Measurements from ENCODE around the gene ATP9B.

Gene ATP9B

GRCh38 chr18:79156327-79156726 lies 87.1 kb downstream of the ATP9B start:
- no peak for TF ChIP-seq RARB (CRISPR knock-in tag; IDR thresholded peaks at IDR 0.05)
- TF ChIP-seq GLIS3 (CRISPR knock-in tag; IDR thresholded peaks at IDR 0.05): no peak
- TF ChIP-seq ESRRG (CRISPR knock-in tag; IDR thresholded peaks at IDR 0.05): no peak
- no peak for TF ChIP-seq PPARA (CRISPR knock-in tag; IDR thresholded peaks at IDR 0.05; ENCODE audit: borderline replicate concordance)
- no peak for TF ChIP-seq TOX (CRISPR knock-in tag; IDR thresholded peaks at IDR 0.05; ENCODE audit: borderline replicate concordance)
- no peak for TF ChIP-seq ZNF565 (CRISPR knock-in tag; conservative IDR thresholded peaks at IDR 0.05; ENCODE audit: low read depth)
- TF ChIP-seq ZNF8 (CRISPR knock-in tag; IDR thresholded peaks at IDR 0.05): no peak
- TF ChIP-seq ZFP3 (CRISPR knock-in tag; IDR thresholded peaks at IDR 0.05): no peak
- TF ChIP-seq CSRNP3 (CRISPR knock-in tag; IDR thresholded peaks at IDR 0.05): no peak
- no peak for TF ChIP-seq CREB5 (CRISPR knock-in tag; IDR thresholded peaks at IDR 0.05; ENCODE audit: low read depth)
- no peak for TF ChIP-seq TSHZ2 (CRISPR knock-in tag; IDR thresholded peaks at IDR 0.05)
- TF ChIP-seq SNAI2 (CRISPR knock-in tag; IDR thresholded peaks at IDR 0.05): no peak
- no peak for TF ChIP-seq CSDC2 (CRISPR knock-in tag; IDR thresholded peaks at IDR 0.05)
- TF ChIP-seq ISL1 (CRISPR knock-in tag; IDR thresholded peaks at IDR 0.05): no peak
- no peak for TF ChIP-seq ZFP30 (CRISPR knock-in tag; IDR thresholded peaks at IDR 0.05)
- no peak for TF ChIP-seq ZC3H10 (CRISPR knock-in tag; IDR thresholded peaks at IDR 0.05)
- no peak for TF ChIP-seq BACH2 (CRISPR knock-in tag; IDR thresholded peaks at IDR 0.05; ENCODE audit: borderline replicate concordance)
- ATAC-seq: no peak

DNA sequence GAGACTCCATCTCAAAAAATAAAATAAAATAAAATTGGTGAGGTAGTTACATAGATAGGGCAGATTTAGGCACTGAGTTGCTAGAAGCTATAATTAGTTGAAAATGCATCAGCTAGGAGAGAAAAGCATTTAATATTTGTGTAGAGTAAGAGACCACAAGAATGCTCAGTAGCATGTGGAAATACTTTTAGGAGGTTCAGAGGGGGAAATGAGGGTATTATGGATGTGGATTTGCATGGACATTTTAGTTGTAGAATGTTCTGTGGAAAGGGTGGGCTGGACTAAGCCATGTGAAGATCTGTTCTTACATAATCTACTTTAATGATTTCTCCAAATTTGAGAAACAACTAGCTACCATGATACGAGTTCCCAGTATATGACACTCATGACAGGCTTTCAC lies 95.5 kb downstream of the ATP9B start:
- no peak for TF ChIP-seq SNAI2 (CRISPR knock-in tag; IDR thresholded peaks at IDR 0.05)
- no peak for TF ChIP-seq TCF4 (CRISPR knock-in tag; IDR thresholded peaks at IDR 0.05; ENCODE audit: borderline replicate concordance)
- no peak for ATAC-seq

DNA sequence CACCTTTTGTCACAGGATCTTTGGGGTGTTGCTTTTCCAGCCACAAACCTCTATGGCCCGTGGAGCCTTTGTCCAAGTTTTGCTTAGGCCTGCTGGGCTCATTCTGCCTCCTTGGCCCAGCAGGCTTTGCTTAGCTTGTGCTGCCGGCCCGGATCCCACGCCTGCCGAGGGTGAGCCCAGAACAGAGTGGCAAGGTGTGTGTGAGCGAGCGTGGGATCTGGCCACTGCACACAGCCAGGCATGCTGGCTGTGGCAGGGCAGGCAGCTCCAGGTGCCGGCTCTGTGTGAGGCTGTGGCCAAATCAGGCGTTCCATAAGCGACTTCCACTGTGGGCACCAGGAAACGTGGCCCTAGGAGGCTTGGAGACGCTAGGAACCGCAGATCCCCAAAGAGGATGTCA lies 97.5 kb downstream of the ATP9B start:
- ATAC-seq: no peak
- TF ChIP-seq ISL1 (CRISPR knock-in tag; IDR thresholded peaks at IDR 0.05) (no peak), SNAI2 (CRISPR knock-in tag; IDR thresholded peaks at IDR 0.05) (no peak), RARB (CRISPR knock-in tag; IDR thresholded peaks at IDR 0.05) (no peak), CSRNP3 (CRISPR knock-in tag; IDR thresholded peaks at IDR 0.05) (no peak), TSHZ2 (CRISPR knock-in tag; IDR thresholded peaks at IDR 0.05) (no peak), OSR1 (CRISPR knock-in tag; IDR thresholded peaks at IDR 0.05) (no peak), CREB5 (CRISPR knock-in tag; IDR thresholded peaks at IDR 0.05; ENCODE audit: low read depth) (no peak)
- TF ChIP-seq, protein P1, sequence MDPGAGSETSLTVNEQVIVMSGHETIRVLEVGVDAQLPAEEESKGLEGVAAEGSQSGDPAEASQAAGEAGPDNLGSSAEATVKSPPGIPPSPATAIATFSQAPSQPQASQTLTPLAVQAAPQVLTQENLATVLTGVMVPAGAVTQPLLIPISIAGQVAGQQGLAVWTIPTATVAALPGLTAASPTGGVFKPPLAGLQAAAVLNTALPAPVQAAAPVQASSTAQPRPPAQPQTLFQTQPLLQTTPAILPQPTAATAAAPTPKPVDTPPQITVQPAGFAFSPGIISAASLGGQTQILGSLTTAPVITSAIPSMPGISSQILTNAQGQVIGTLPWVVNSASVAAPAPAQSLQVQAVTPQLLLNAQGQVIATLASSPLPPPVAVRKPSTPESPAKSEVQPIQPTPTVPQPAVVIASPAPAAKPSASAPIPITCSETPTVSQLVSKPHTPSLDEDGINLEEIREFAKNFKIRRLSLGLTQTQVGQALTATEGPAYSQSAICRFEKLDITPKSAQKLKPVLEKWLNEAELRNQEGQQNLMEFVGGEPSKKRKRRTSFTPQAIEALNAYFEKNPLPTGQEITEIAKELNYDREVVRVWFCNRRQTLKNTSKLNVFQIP (CRISPR knock-in tag; IDR thresholded peaks at IDR 0.05; ENCODE audit: borderline replicate concordance, low read depth): no peak
